CD1c-positive myeloid dendritic cell (primary cell): ENCODE measurements around the gene ARL6IP1.

Experiments used
- DNase-seq: peaks from one replicate; pipeline ENCODE4 v3.0.0-alpha.2; 2016; ENCODE audit errors: extremely low spot score

Gene ARL6IP1

DNA sequence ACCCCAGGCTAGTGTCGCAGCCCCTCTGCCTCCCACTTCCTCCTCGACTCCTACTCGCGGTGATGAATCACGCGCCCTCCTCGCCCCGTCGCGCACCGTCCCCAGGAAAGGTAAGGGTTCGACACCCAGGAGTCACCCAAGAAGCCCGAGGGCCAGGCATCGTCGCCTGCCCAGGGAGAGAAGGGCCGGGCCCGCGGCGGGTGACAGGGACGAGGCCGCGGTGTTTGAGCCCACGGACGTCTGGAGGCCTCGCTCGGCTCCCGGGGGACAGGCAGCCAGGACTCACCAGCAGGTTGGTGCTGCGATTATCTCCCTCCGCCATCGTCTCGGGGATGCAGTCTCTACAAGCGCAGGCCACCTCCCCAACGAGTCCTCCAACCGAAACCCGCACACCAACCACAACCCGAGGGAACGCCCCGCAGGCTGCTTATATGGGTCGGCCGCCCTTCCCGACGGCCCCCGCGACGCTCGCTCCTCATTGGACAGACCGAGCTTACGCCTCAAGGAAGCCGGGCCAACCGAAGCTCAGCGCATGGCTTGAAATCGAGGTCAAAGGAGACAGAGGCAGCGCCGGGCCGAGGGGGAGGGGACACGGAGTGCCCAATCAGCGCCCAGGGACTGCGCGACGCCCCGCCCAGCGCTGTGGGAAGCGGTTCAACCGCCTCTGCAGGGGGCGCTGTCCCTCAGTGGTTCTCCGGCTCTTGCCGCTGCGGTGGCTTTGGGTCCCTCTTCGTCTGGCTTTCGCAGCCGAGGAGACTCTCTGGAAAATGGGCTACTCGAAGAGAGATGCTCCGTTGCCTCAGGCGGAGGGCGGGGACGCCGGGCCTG is at the start of gene ARL6IP1:
Gene ARL6IP1 (minus strand): TSS at position 405 of the 828 bp plus-strand sequence. CDS start 83 bp downstream, at position 322.
- DNase-seq = peak; percentile 100

DNA sequence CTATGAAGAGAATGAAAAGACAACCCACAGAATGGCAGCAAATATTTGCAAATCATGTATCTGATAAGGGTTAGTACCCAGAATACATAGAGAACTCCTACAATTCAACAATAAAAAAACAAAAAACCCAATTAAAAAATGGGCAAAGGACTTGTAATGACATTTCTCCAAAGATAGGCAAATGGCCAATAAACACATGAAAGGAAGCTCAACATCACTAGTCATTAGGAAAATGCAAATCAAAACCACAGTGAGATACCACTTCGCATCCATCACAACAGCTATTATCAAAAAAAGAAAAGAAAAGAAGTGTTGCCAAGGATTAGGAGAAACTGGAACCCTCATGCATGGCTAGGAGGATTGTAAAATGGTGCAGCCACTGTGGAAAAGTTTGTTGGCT is 45.1 kb upstream of the ARL6IP1 start:
- no peak for DNase-seq

DNA sequence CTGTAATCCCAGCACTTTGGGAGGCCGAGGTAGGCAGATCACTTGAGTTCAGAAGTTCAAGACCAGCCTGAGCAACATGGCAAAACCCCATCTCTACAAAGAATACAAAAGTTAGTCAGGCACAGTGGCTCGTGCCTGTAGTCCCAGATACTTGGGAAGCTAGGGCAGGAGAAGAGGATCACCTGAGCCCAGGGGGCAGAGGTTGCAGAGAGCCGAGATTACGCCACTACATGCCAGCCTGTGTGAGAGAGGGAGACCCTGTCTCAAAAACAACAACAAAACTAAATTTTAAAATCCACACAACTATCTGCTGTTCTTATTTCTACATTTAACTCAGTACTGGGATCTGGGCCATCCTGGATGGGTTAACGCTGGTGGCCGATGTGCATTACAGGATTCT is 41.2 kb upstream of the ARL6IP1 start:
- DNase-seq = no peak

DNA sequence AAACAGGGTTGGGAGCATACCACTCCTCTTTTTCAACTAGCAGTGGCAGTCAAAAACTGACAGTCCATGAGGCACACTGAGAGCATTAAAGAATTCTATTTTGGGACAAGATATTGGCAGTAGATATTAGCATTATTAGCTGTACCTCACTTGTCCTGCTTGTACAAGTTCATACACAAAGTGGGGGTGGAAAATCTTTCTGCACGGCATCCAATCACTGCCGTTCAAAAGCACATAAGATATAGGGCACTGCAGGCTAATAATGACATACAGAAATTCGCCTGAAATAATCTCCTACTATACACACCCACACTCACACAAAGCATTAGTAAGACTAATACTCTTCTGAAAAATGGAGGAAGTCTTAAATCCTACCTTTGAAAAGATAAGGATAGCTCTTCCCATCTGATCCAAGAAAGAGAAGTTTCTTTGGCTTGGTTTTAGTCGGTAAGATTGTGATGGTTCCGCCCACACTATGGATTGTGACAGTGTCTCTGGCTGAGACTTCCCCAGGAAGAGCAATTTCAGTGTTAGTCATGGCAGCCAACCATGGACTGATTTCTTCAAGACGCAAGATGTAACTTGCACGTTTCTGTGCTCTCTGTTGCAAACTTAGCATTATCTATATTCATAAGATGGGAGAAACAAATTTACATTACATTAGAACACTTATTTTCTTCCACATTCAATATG is 40.6 kb upstream of the ARL6IP1 start:
- peak; percentile 89 for DNase-seq

DNA sequence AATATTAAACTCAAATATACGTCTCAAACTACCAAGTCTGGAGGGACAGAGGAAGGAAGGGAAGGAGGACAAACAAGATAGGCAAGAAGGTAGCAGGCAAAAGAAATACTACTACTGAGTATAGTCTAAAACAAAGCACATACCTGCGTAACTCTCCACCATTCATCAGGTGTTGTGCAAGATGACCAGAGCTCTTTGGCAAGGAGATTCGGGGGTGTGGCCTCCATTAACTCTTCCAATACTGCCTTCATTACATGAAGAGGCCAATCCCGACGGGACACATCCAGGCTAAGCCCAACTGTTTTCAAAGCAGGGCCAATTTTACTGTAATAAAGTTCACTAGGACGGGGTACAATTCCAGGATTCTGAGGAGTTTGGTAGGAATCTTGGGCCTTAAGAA is 38.2 kb upstream of the ARL6IP1 start:
- no peak for DNase-seq

DNA sequence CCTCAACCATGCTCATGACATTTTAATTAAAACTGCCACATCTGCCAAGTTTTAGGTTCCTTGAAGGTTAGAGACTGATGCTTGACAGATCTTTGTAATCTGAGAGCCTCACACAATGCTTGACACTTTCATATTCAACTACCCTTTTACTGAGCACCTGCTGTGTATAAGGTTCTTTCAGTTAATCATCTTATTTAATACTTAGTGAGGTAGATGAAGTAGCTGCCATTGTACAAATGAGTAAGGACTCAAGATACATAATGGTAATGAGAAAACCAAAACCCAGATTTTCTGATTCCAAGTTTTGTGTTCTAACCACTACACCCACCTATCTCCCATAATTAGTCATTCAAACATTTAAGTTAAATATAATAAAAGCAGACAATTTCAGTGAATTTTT is 35.4 kb upstream of the ARL6IP1 start:
- DNase-seq = no peak

DNA sequence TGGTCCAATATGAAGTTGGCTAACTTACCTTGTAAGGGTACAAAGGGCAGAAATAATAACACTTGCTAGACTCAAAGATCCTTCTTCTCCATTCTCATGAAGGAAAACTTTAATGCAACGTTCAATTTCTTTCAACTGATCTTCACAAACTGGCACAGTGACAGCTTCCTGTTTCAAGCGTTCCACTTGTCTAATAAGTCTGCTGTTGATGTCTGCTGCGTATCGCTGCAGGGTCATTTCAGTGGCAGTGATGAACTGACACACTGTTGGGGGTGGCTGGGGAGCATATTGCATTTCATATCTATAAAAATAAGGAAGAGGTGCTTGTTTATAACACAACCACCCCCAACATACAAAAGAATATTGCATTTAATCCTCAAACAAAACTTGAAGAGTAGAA is 33.5 kb upstream of the ARL6IP1 start:
- no peak for DNase-seq

DNA sequence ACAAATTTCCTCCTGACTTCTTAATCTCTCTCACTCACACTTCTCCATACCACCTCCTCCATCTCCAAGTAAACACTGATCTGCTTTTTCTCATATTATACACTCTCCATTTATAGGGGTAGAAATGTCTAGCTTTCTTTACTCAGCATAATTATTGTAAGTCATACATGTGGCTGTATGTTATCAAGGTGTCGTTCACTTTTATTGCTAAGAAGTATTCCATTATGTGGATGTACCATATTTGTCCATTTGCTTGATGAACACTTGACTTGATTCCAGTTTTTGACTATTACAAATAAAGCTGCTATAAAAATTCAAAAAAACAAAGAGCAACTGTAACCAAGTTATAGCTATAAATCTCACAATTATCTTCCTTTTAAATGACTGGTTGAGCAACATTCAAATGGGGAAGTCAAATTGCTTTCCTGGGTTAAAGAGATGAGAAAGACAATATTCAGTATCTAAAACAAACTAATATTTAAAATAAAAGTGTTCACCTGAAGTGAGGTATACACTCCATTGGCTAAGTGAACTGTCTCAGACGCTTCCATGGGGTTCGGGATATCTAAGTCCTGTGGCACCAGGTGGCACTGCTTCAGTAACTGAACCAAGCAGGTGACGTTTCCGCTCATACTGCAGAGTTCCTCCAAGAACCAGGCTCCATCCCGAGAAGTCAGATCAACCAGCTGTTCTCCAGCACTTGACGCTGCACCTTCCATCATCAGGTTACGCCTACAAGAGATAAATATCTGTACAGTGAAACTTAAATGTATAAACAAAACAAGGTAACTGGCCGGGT is 32.6 kb upstream of the ARL6IP1 start:
- no peak for DNase-seq

DNA sequence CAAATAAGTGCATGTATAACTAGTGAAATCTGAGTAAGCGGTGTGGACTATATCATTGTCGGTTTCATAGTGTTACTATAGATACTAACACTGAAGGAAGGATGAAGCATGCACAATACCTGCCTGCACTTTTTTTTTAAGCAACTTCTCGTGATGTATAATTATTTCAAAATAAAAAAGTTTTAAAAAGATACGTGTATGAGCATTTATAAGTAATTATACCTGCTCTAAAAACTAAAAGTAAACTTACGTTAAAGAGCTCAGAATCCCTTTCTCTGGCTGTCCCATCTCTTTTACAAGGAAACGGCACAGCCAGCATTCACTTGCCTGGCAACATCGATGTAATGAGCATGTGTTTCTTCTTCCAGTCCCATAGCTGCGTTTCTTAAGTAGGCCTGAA is 31.3 kb upstream of the ARL6IP1 start:
- DNase-seq = no peak

DNA sequence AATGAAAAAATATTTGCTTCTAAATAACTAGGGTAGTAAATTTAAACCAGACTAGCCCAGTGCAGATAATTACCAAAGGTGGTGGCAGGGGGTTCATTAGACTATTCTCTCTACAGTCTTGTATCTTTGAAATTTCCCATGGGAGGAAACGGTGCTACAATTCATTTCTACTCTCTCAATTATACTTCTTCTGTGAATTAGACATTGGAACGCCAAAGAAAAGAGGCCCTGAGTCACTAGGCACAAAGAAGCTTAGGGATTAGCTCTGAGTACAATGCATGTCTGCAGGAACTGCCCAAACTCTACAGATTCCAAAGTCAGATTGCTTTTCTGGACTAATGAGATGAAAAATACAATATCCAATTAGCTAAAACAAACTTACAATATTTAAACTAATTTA is 30.7 kb upstream of the ARL6IP1 start:
- no peak for DNase-seq

DNA sequence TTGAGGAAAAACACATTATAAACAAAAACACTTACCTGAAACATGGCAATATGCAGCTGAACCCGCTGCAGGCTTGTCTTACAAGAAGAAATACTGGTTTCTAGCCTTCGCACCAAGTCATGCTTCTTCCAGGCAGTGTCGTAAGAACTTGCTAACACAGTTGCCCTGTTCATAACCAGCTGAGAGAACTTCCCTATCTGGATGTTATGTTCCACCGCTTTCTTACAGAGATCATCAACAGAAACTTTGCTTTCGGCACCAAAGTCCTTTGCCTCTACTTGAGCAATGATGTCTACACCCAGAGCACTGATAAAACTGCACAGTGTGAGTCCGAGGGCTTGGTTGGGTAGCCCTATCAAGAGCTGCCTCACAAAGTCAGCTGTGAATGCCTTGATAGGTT is 27.9 kb upstream of the ARL6IP1 start:
- DNase-seq = no peak

DNA sequence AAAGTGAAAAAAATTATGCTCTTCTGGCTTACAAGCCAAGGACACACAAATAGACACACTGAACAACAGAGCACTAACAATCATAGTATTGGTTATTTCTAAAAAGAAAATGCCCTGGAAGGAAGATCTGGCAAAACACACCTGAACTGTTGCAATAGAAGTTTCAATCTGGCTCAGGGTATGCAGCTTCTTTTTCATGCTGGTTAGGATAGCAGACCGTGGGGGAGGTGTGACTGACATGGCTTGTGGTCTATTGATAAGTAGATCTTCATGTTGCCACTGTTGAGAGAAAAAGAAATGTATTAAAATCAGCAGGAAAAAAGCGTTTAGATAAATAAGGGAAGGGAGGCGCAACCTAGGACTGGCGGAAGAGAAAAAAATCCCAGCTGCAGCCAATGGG is 26.5 kb upstream of the ARL6IP1 start:
- no peak for DNase-seq

DNA sequence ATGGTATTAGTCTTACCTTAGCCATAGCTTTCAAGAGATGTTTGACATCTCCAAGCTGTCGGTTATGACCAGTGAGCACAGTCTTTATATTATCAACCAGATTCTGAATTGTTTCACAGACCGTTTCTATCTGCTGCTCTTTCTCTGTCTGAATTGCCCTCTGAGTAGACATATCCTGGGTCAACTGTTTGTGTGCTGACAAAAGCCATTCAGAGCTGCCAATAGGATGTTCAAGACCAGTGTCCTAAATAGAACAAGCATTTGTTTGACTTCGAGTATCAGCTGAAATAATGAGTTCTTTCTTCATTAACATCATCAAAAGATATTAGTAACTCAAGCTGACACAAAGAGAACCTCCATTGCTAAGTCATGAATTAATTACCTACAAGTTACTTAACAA is 14.9 kb upstream of the ARL6IP1 start:
- DNase-seq = no peak

DNA sequence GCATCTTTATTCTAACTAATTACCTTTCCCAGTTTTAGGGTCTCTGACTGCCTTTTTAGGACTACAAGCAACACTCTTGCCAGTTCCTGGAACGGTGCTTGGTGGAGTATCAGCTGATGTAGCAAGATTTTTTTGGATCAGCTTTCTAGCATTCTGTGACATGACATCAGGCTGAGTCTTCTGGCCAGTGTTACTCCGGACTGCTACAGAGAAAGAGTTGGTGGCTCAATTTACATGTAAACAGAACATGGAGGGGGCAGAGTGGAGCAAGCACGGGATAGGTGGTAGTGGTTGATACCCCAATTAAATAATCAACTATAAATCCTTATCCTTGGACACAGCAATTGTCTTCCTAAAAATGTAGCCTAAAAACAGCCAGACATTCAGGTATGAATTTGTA is 10.6 kb upstream of the ARL6IP1 start:
- DNase-seq = no peak

DNA sequence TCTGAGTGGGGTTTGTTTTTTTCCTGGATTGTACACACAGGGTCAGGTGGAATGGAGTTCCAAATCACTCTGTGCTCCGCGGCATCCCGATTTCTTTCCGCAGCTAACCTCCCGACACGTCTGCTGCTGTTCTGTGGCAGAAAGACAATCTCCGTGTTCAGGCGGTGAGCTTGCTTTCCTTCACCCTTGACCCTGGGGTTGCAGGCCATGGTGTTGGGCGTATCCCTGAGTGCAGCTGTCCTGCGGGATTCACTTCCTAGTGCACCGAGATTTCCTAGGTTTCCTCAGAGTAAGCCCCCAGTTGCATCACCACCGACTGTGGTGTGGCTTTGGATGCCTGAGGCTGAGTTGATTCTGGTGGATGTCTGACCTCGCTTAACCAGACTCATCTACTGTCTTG is 7.8 kb upstream of the ARL6IP1 start:
- DNase-seq = no peak

DNA sequence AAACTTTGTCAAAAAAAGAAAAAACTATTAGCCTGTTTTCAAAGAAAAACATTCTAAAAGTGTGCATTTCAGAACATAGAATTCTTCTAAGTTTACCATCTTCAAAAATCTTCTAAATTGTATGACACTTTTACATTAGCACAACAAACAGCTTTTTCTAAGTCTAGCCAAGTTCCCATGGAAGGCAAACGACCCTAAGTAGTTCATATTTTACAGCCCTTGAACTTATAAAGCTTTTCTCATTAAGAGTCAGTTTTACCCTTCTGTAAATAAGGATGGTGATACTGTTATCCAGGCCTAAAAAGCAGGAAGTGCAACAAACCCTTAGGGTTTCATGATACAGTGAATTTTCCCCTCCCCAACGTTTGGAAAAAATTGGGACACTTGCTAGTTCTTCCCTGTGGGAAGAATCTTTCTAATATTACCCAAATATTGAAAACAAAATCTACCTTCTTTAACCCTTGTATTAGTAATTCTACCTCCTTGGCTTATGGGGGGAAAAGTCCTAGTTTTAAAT is 4.0 kb upstream of the ARL6IP1 start:
- DNase-seq = no peak

DNA sequence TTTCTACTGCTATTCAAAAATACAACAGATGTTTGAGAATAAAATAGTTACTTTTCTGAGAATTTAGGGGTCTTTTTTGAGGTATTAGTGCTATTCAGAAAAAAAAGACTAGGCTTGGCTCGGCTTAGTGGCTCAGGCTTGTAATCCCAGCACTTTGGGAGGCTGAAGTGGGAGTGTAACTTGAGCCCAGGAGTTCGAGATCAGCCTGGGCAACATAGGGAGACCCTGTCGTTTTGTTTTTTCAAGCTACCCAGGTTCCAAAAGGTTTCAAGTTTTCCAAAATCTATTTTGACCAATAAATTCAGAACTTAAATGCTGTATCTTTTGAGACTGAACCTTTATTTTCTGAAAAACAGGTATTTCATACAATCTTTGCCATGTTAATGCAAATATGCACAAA is 3.2 kb upstream of the ARL6IP1 start:
- no peak for DNase-seq

DNA sequence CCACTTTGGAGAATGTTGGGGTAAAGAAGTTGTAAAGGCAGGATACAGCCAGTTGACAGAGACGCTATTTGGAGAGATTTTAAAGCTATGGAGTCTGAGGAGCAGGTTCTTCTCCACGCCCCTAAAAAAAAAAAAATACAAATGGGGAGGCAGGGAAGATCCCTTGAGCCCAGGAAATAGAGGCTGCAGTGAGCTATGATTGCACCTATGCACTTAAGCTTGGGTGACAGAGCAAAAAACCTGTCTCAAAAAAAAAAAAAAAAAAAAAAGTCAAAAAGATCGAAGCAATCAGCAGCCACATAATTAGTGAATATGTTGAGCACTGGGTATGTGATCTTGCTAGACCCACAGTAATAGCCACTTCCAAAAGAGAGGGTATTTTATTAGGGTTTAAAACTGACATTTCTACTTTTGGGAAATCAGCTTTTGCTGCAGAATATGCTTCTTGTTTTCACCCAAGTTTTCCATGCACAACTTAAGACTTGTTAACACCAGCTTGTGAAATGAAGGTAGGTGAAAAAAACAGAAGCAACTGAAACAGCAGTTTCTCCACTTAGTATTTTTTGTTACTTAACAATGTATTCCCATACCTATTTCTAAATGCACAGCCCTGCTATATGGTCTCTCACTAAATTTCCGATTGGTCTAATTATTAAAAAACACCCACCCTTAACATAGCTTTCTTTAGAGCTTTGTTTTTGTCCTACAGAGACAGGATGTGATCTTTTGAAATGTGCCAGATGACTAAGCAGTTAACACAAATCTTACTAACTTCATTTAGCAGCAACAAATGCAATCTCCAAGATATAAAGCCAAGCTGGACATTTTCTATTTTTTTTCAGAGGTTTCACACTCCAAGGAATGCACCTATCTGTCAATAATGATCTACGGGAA is 2.5 kb upstream of the ARL6IP1 start:
- peak; percentile 32 for DNase-seq

DNA sequence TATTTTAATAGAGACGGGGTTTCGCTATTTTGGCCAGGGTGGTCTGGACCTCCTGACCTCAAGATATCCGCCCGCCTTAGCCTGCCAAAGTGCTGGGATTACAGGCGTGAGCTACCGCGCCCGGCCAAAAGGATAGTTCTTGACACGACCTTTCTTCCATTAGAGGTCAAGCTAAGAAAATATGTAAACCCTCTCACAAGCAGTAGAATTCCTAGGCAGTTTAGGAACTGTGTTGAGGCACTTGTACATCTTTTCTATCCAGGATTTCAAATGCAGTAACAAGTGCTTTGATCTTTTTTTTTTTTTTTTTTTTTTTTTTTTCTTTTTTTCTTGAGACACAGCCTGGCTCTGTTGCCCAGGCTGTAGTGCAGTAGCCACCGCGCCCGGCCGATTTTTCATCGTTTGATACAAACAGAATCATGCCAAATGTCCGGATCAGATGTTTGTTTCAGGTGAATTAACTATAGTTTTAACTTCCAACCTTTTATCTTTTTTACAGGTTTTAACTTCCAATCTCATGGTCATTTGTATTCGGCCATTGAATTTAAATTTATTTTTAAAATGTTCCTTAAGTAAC is 1.5 kb upstream of the ARL6IP1 start:
- no peak for DNase-seq

DNA sequence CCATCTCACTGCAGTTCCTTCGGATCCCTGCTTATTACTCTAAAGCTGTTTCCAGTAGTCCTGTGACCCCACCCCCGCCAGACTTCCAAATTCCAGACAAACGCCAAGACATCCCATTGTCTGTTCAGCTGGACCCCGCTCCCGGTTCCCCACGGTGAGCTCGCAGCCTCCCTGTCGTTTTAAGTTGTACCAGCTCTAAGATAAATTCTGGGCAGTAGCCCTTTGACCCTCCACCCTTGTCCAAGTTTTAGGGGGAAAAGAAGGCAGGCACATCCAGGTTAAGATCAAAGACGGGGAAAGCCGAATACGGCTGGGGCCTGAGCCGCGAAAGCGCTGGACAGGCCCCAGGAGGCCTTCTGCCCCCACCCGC is 589 bp downstream of the ARL6IP1 start:
- DNase-seq = no peak

DNA sequence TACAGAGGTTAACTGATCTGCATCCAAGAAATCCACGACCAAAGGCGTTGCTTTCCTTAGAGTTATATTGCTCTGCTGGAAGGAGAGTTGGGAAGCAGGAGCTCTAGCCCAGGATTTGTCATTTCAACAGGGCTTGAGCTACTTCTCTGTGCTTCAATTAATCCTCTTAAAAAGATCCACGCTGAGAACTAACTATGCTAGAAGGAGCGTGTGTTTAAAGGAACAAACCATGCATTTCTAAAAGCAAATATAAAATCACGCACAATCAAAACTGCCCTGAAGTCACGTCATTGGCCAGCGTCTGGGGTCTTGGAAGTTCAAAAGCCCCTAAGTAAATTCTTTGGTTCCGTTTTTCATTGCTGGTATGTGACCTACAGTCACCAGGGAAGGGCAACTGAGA is 1.1 kb downstream of the ARL6IP1 start:
- DNase-seq = peak; percentile 31
